Liver (tissue), 9 donors: ENCODE results near the gene CARD11. TPM values are rescaled to one million over a fixed set of nuclear protein-coding genes. Genes with fewer than 3 reads are reported as not detected.

Experiments used
- DNase-seq: peaks from one replicate; pipeline ENCODE4 v3.0.0-alpha.2; 2017; ENCODE audit warnings: low spot score
- H3K27ac ChIP-seq, 2 donors: one replicate each; pipeline ENCODE4 v1.7.0; 2013; ENCODE audit warnings: inconsistent platforms in 2 of 2, low read length in 2 of 2, control low read depth in 1 of 2, low read depth in 1 of 2, mild to moderate bottlenecking in 1 of 2
- H3K27me3 ChIP-seq, 4 donors: one replicate each; pipeline versions ENCODE4 v1.6.1 to v1.7.0; 2013; ENCODE audit warnings: low read length in 3 of 4, inconsistent platforms in 1 of 4, mild to moderate bottlenecking in 1 of 4, moderate library complexity in 1 of 4; ENCODE audit not compliant: control insufficient read depth in 4 of 4, insufficient read depth in 4 of 4
- H3K36me3 ChIP-seq, 4 donors: one replicate each; pipeline versions ENCODE4 v1.6.1 to v1.7.0; 2013; ENCODE audit warnings: low read length in 3 of 4, mild to moderate bottlenecking in 3 of 4, low read depth in 1 of 4, moderate library complexity in 1 of 4; ENCODE audit not compliant: control insufficient read depth in 4 of 4, insufficient read depth in 3 of 4
- H3K4me1 ChIP-seq, 4 donors: one replicate each; pipeline versions ENCODE4 v1.6.1 to v1.7.0; 2013; ENCODE audit warnings: low read length in 3 of 4, mild to moderate bottlenecking in 3 of 4, moderate library complexity in 1 of 4; ENCODE audit not compliant: control insufficient read depth in 4 of 4, insufficient read depth in 4 of 4
- H3K4me3 ChIP-seq, 3 donors: one replicate each; pipeline versions ENCODE4 v1.6.1 to v1.7.0; 2013; ENCODE audit warnings: low read length in 3 of 3, control low read depth in 1 of 3, low read depth in 1 of 3, mild to moderate bottlenecking in 1 of 3
- H3K9ac ChIP-seq, 2 donors: one replicate each; pipeline ENCODE4 v1.7.0; 2013; ENCODE audit warnings: low read length in 2 of 2, mild to moderate bottlenecking in 2 of 2, moderate library complexity in 2 of 2, control low read depth in 1 of 2, low read depth in 1 of 2
- H3K9me3 ChIP-seq, 4 donors: one replicate each; pipeline versions ENCODE4 v1.6.1 to v1.7.0; 2013; ENCODE audit warnings: low read length in 3 of 4; ENCODE audit not compliant: control insufficient read depth in 4 of 4
- EGR1 ChIP-seq, 2 donors: IDR thresholded peaks; 2 replicates each; pipeline ENCODE4 v1.6.1; 2016 to 2018; ENCODE audit warnings: antibody characterized with exemption in 2 of 2, low read depth in 2 of 2
- FOXA1 ChIP-seq: IDR thresholded peaks from 2 replicates; pipeline ENCODE4 v1.6.1; 2016; ENCODE audit warnings: antibody characterized with exemption
- FOXA2 ChIP-seq: IDR thresholded peaks from 2 replicates; pipeline ENCODE4 v1.6.1; 2016; ENCODE audit warnings: antibody characterized with exemption
- GABPA ChIP-seq, 2 donors: IDR thresholded peaks in 1 of 2; conservative IDR thresholded peaks in 1 of 2; 2 replicates each; pipeline ENCODE4 v1.6.1; 2016; ENCODE audit warnings: antibody characterized with exemption in 2 of 2, mild to moderate bottlenecking in 1 of 2, moderate library complexity in 1 of 2
- HNF4A ChIP-seq, 2 donors: conservative IDR thresholded peaks; 2 replicates each; pipeline ENCODE4 v1.6.1; 2016; ENCODE audit warnings: antibody characterized with exemption in 2 of 2, mild to moderate bottlenecking in 2 of 2
- HNF4G ChIP-seq: IDR thresholded peaks from 2 replicates; pipeline ENCODE4 v1.6.1; 2016; ENCODE audit warnings: antibody characterized with exemption
- JUND ChIP-seq, 2 donors: IDR thresholded peaks; 2 replicates each; pipeline ENCODE4 v1.6.1; 2016; ENCODE audit warnings: antibody characterized with exemption in 2 of 2
- NR2F2 ChIP-seq: IDR thresholded peaks from 2 replicates; pipeline ENCODE4 v1.6.1; 2016; ENCODE audit warnings: antibody characterized with exemption
- RAD21 ChIP-seq, 2 donors: IDR thresholded peaks; 2 replicates each; pipeline ENCODE4 v1.6.1; 2016; ENCODE audit warnings: antibody characterized with exemption in 2 of 2, mild to moderate bottlenecking in 2 of 2
- RXRA ChIP-seq, 2 donors: IDR thresholded peaks; 2 replicates each; pipeline ENCODE4 v1.6.1; 2017 to 2018; ENCODE audit warnings: antibody characterized with exemption in 2 of 2, mild to moderate bottlenecking in 1 of 2
- SP1 ChIP-seq: IDR thresholded peaks from 2 replicates; pipeline ENCODE4 v1.6.1; 2018; ENCODE audit warnings: antibody characterized with exemption, mild to moderate bottlenecking
- TAF1 ChIP-seq: conservative IDR thresholded peaks from 2 replicates; pipeline ENCODE4 v1.6.1; 2016; ENCODE audit warnings: antibody characterized with exemption, mild to moderate bottlenecking
- YY1 ChIP-seq: IDR thresholded peaks from 2 replicates; pipeline ENCODE4 v1.6.1; 2016; ENCODE audit warnings: antibody characterized with exemption, mild to moderate bottlenecking
- WGBS: extraction: QIAGEN DNeasy Blood & Tissue Kit; methylation state at CpG from one replicate; pipeline ENCODE4 v1.1.7; 2013; 5-methylcytosine and 5-hydroxymethylcytosine counted together
- polyA plus RNA-seq, 2 donors: library from polyadenylated mRNA; stranded (reverse) in 1 of 2; unstranded in 1 of 2; fragments of 200-250 nt in 1 of 2; fragments of >200 nt in 1 of 2; fragmentation: Nextera tagmentation in 1 of 2; extraction: Ambion mirVana in 1 of 2; gene quantifications; one replicate each; pipeline versions ENCODE4 v1.2.1 to v1.2.3, GENCODE V29; 2013 to 2015
- total RNA-seq, 2 donors: library from RNA; depleted of rRNA; stranded (reverse); fragments of >200 nt; gene quantifications; one replicate each; pipeline ENCODE4 v1.2.3, GENCODE V29; 2014
- TF ChIP-seq, protein P1 (sequence below): IDR thresholded peaks from 2 replicates; pipeline ENCODE4 v1.6.1; 2016; ENCODE audit warnings: antibody characterized with exemption
- TF ChIP-seq, protein P2 (sequence below): IDR thresholded peaks from 2 replicates; pipeline ENCODE4 v1.6.1; 2016; ENCODE audit warnings: antibody characterized with exemption
- TF ChIP-seq, protein P3 (sequence below): fragments of 150-350 bp; IDR thresholded peaks from 2 replicates; pipeline ENCODE4 v1.5.1; 2017; ENCODE audit warnings: improper control_type of control experiment, low read depth, low read length; ENCODE audit not compliant: missing input control
- TF ChIP-seq, protein P4 (sequence below): IDR thresholded peaks from 2 replicates; pipeline ENCODE4 v1.6.1; 2016; ENCODE audit warnings: antibody characterized with exemption
- TF ChIP-seq, protein P5 (sequence below): IDR thresholded peaks from 2 replicates; pipeline ENCODE4 v1.6.1; 2016; ENCODE audit warnings: antibody characterized with exemption, mild to moderate bottlenecking
- donor health status: healthy.
- donor health status: healthy.
- donor health status: healthy.
- donor health status: healthy.
- donor health status: healthy.

CARD11 gene
- total and polyA plus RNA-seq, 4 donors, result 0.42 to 1.3 (median 0.83) TPM

DNA sequence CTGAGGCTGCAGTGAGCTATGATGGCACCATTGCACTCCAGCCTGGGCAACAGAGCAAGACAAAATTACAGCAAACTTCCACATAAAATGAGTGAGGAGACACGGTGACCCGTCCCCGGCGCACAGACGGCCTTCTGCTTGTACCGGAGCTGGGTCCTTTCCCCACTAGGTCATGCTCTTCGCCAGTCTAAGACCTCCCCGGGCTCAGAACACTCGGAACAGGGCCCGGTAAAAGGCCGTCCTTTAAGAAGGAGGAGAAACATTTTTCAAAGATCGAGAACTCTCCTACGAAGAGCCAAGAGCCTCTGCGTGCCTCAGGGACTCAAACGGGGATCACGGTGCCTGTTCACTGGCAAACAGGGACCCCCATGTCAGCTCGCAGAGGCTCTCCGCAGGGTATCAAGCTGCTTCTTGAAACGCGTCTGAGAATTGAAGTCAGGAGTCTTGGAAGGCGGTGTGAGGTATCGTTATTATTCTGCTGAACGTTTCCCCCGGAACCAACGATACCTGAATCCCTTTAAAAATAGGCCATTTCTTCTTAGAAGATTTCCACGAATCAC is 9.0 kb downstream of the CARD11 start:
- Histone ChIP-seq H3K4me3 (no peak overlapping the region), H3K4me1 (no peaks in the 10 kb centered on the region), H3K9me3 (no peaks in the 10 kb centered on the region), H3K36me3 (no peaks in the 10 kb centered on the region), H3K27me3 (no peaks in the 10 kb centered on the region), H3K9ac (no peak overlapping the region), H3K27ac (no peak overlapping the region)
- DNase-seq, result no peak
- 95% methylated on average over 26 of the region's 26 CpGs for WGBS
- TF ChIP-seq RAD21 (IDR thresholded peaks at IDR 0.05), result no peak
- TF ChIP-seq, protein P1, sequence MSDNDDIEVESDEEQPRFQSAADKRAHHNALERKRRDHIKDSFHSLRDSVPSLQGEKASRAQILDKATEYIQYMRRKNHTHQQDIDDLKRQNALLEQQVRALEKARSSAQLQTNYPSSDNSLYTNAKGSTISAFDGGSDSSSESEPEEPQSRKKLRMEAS, result no peak

DNA sequence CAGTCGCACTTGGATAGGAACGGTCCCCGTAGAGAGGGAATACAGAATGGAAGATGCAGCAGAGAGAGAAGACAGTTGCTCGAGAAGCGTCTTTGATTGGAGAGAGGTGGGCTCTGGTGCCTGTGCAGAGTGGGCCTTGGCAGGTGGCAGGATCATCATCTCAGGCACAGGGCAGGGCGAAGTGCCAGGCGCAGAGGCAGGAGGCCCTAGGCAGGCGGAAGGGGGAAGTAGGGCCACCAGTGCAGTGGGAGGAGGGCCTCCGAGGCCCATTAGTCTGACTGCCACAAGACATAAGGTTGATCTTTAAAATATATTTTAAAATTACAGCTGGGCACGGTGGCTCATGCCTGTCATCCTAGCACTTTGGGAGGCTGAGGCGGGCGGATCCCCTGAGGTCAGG is 10.1 kb downstream of the CARD11 start:
- 80% methylated on average over 12 of the region's 12 CpGs for whole genome bisulfite sequencing
- Histone ChIP-seq H3K27me3 (no peaks in the 10 kb centered on the region), H3K36me3 (no peaks in the 10 kb centered on the region), H3K4me1 (no peaks in the 10 kb centered on the region), H3K4me3 (no peak overlapping the region), H3K27ac (no peak overlapping the region), H3K9ac (no peak overlapping the region), H3K9me3 (no peaks in the 10 kb centered on the region)
- DNase-seq, result no peak
- TF ChIP-seq HNF4A (conservative IDR thresholded peaks at IDR 0.05) (no peak), SP1 (no peak), RXRA (IDR thresholded peaks at IDR 0.05) (no peak), JUND (IDR thresholded peaks at IDR 0.05) (no peak), HNF4G (no peak), EGR1 (IDR thresholded peaks at IDR 0.05; ENCODE audit: low read depth in 2 of 2) (no peak), NR2F2 (no peak), FOXA1 (no peak), TAF1 (no peak), RAD21 (IDR thresholded peaks at IDR 0.05) (no peak), GABPA (IDR thresholded peaks at IDR 0.05 in 1 of 2, conservative IDR thresholded peaks at IDR 0.05 in 1 of 2) (no peak), YY1 (no peak), FOXA2 (no peak)
- TF ChIP-seq, protein P1, result no peak
- TF ChIP-seq, protein P2, sequence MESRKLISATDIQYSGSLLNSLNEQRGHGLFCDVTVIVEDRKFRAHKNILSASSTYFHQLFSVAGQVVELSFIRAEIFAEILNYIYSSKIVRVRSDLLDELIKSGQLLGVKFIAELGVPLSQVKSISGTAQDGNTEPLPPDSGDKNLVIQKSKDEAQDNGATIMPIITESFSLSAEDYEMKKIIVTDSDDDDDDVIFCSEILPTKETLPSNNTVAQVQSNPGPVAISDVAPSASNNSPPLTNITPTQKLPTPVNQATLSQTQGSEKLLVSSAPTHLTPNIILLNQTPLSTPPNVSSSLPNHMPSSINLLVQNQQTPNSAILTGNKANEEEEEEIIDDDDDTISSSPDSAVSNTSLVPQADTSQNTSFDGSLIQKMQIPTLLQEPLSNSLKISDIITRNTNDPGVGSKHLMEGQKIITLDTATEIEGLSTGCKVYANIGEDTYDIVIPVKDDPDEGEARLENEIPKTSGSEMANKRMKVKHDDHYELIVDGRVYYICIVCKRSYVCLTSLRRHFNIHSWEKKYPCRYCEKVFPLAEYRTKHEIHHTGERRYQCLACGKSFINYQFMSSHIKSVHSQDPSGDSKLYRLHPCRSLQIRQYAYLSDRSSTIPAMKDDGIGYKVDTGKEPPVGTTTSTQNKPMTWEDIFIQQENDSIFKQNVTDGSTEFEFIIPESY, result no peak
- TF ChIP-seq, protein P3, sequence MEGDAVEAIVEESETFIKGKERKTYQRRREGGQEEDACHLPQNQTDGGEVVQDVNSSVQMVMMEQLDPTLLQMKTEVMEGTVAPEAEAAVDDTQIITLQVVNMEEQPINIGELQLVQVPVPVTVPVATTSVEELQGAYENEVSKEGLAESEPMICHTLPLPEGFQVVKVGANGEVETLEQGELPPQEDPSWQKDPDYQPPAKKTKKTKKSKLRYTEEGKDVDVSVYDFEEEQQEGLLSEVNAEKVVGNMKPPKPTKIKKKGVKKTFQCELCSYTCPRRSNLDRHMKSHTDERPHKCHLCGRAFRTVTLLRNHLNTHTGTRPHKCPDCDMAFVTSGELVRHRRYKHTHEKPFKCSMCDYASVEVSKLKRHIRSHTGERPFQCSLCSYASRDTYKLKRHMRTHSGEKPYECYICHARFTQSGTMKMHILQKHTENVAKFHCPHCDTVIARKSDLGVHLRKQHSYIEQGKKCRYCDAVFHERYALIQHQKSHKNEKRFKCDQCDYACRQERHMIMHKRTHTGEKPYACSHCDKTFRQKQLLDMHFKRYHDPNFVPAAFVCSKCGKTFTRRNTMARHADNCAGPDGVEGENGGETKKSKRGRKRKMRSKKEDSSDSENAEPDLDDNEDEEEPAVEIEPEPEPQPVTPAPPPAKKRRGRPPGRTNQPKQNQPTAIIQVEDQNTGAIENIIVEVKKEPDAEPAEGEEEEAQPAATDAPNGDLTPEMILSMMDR, result no peak
- TF ChIP-seq, protein P4, sequence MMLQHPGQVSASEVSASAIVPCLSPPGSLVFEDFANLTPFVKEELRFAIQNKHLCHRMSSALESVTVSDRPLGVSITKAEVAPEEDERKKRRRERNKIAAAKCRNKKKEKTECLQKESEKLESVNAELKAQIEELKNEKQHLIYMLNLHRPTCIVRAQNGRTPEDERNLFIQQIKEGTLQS, result no peak
- TF ChIP-seq, protein P5, sequence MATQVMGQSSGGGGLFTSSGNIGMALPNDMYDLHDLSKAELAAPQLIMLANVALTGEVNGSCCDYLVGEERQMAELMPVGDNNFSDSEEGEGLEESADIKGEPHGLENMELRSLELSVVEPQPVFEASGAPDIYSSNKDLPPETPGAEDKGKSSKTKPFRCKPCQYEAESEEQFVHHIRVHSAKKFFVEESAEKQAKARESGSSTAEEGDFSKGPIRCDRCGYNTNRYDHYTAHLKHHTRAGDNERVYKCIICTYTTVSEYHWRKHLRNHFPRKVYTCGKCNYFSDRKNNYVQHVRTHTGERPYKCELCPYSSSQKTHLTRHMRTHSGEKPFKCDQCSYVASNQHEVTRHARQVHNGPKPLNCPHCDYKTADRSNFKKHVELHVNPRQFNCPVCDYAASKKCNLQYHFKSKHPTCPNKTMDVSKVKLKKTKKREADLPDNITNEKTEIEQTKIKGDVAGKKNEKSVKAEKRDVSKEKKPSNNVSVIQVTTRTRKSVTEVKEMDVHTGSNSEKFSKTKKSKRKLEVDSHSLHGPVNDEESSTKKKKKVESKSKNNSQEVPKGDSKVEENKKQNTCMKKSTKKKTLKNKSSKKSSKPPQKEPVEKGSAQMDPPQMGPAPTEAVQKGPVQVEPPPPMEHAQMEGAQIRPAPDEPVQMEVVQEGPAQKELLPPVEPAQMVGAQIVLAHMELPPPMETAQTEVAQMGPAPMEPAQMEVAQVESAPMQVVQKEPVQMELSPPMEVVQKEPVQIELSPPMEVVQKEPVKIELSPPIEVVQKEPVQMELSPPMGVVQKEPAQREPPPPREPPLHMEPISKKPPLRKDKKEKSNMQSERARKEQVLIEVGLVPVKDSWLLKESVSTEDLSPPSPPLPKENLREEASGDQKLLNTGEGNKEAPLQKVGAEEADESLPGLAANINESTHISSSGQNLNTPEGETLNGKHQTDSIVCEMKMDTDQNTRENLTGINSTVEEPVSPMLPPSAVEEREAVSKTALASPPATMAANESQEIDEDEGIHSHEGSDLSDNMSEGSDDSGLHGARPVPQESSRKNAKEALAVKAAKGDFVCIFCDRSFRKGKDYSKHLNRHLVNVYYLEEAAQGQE, result no peak
